ENCODE results near the gene VPS39. TPM values are rescaled to one million over a fixed set of nuclear protein-coding genes. Genes with fewer than 3 reads are reported as not detected.

The VPS39 gene
- polyA plus RNA-seq, 1 donor (not counting 4 experiments of a cell fraction or from before 2014, with no cell fraction given) = 29.7 TPM

DNA sequence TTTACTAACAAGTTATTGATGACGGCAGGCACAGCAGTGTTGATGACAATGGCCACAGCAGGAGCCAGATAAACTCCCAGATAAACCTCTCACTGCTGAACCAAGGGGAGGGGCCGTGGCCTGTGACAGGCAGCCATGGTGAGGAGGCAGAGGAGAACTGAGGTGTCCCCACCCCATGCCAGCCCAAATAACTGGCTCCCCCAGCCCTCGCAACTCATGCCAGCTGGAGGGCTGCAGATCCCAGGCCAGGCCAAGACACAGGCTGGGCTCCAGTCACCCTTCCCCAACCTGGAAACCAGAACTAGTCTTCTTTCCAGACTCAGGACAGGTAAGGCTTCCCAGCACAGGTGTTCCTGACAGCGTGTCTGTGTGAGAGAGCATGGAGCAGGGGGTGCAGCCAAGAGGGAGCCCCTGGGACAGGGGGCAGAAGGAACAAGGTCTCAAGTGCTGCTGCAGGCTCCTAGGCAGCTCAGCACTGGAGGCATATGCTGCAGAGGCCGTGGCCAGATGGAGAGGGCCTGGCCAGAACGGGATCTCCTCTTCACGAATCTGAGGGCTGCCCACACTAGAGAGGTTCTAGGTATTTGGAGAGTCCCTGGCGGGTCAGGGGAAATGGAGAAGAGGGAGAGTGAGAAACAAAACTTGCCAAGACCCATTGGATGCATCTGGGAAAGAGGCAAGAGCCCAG lies 67.6 kb downstream of the VPS39 start:
- FAIRE-seq (no peak), DNase-seq (ENCODE audit: low read depth, low spot score) (no peak)
- no peaks in the 10 kb centered on the region for H3K27me3 ChIP-seq (ENCODE audit: control insufficient read depth, extremely low read depth, insufficient read depth, low read length)
- H3K9ac ChIP-seq (ENCODE audit: control insufficient read depth, extremely low read depth, insufficient read depth, low read length) = no peak overlapping the region
- TF ChIP-seq EZH2 (IDR thresholded peaks at IDR 0.05; ENCODE audit: low read length) = no peak
- TF ChIP-seq, protein P1, sequence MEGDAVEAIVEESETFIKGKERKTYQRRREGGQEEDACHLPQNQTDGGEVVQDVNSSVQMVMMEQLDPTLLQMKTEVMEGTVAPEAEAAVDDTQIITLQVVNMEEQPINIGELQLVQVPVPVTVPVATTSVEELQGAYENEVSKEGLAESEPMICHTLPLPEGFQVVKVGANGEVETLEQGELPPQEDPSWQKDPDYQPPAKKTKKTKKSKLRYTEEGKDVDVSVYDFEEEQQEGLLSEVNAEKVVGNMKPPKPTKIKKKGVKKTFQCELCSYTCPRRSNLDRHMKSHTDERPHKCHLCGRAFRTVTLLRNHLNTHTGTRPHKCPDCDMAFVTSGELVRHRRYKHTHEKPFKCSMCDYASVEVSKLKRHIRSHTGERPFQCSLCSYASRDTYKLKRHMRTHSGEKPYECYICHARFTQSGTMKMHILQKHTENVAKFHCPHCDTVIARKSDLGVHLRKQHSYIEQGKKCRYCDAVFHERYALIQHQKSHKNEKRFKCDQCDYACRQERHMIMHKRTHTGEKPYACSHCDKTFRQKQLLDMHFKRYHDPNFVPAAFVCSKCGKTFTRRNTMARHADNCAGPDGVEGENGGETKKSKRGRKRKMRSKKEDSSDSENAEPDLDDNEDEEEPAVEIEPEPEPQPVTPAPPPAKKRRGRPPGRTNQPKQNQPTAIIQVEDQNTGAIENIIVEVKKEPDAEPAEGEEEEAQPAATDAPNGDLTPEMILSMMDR (optimal IDR thresholded peaks at IDR 0.05 in 1 of 3, IDR thresholded peaks at IDR 0.05 in 1 of 3, conservative IDR thresholded peaks at IDR 0.05 in 1 of 3; ENCODE audit: extremely low read depth in 1 of 3, insufficient read depth in 2 of 3, low read length in 3 of 3) = no peak
- H3K79me2 ChIP-seq (ENCODE audit: control insufficient read depth, insufficient read depth, low read length) = no peaks in the 10 kb centered on the region
- H4K20me1 ChIP-seq (ENCODE audit: control insufficient read depth, extremely low read depth, insufficient read depth, low read length) = no peaks in the 10 kb centered on the region
- no peak overlapping the region for H3K4me2 ChIP-seq (ENCODE audit: control insufficient read depth, extremely low read depth, insufficient read depth, low read depth, low read length)
- H3K36me3 ChIP-seq (ENCODE audit: control insufficient read depth in 2 of 2, extremely low read depth in 1 of 2, insufficient read depth in 2 of 2, low read length in 2 of 2) = no peaks in the 10 kb centered on the region
- H3K4me3 ChIP-seq (ENCODE audit: control insufficient read depth in 2 of 3, extremely low read depth in 1 of 3, insufficient read depth in 2 of 3, low read depth in 1 of 3, low read length in 3 of 3) = no peak overlapping the region
- H3K27ac ChIP-seq (ENCODE audit: control insufficient read depth, insufficient read depth, low read length) = no peak overlapping the region
- no peaks in the 10 kb centered on the region for H3K9me1 ChIP-seq (ENCODE audit: control insufficient read depth, extremely low read depth, insufficient read depth, low read length)
- H3K4me1 ChIP-seq (ENCODE audit: control insufficient read depth, extremely low read depth, insufficient read depth, low read length) = peaks cover 2% of the 10 kb centered on the region
- H2AFZ ChIP-seq (ENCODE audit: control insufficient read depth, low read length) = no peak overlapping the region
- no peaks in the 10 kb centered on the region for H3K9me3 ChIP-seq (ENCODE audit: control insufficient read depth, low read depth, low read length)
- dilution Hi-C loops (cut with MboI; ENCODE audit: extremely low pct_ligation_motif_present, low sequenced_read_pairs) = no loop called here

DNA sequence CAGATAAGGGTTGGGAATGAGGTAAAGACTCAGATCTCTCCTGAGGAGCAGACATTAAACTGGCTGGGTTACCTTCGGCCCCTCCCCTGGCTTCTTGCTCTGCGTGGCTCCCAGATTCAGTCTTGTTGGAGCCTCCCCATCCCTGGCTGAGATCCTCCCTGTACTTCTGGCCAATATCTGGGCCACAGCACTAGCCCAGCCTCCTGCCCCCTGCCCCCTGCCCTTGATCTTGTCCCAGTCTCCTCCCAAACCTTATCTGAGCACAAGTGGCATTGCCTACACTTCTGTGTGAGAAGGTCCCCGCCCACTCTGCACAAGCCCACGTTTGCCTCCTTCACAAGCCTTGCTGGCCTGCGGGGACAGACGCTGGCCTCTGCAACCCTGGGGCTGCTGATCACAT lies 68.5 kb downstream of the VPS39 start:
- Histone ChIP-seq H3K4me3 (ENCODE audit: control insufficient read depth in 2 of 3, extremely low read depth in 1 of 3, insufficient read depth in 2 of 3, low read depth in 1 of 3, low read length in 3 of 3) (no peak overlapping the region), H3K79me2 (ENCODE audit: control insufficient read depth, insufficient read depth, low read length) (no peaks in the 10 kb centered on the region), H4K20me1 (ENCODE audit: control insufficient read depth, extremely low read depth, insufficient read depth, low read length) (no peaks in the 10 kb centered on the region), H3K9ac (ENCODE audit: control insufficient read depth, extremely low read depth, insufficient read depth, low read length) (no peak overlapping the region), H2AFZ (ENCODE audit: control insufficient read depth, low read length) (no peak overlapping the region), H3K36me3 (ENCODE audit: control insufficient read depth in 2 of 2, extremely low read depth in 1 of 2, insufficient read depth in 2 of 2, low read length in 2 of 2) (no peaks in the 10 kb centered on the region), H3K4me1 (ENCODE audit: control insufficient read depth, extremely low read depth, insufficient read depth, low read length) (peaks cover 3% of the 10 kb centered on the region), H3K4me2 (ENCODE audit: control insufficient read depth, extremely low read depth, insufficient read depth, low read depth, low read length) (no peak overlapping the region), H3K27me3 (ENCODE audit: control insufficient read depth, extremely low read depth, insufficient read depth, low read length) (no peaks in the 10 kb centered on the region), H3K9me3 (ENCODE audit: control insufficient read depth, low read depth, low read length) (no peaks in the 10 kb centered on the region), H3K27ac (ENCODE audit: control insufficient read depth, insufficient read depth, low read length) (no peak overlapping the region), H3K9me1 (ENCODE audit: control insufficient read depth, extremely low read depth, insufficient read depth, low read length) (no peaks in the 10 kb centered on the region)
- dilution Hi-C loops (cut with MboI; ENCODE audit: extremely low pct_ligation_motif_present, low sequenced_read_pairs) = no loop called here
- DNase-seq (ENCODE audit: low read depth, low spot score) = no peak
- no peak for FAIRE-seq
- TF ChIP-seq, protein P1 (optimal IDR thresholded peaks at IDR 0.05 in 1 of 3, IDR thresholded peaks at IDR 0.05 in 1 of 3, conservative IDR thresholded peaks at IDR 0.05 in 1 of 3; ENCODE audit: extremely low read depth in 1 of 3, insufficient read depth in 2 of 3, low read length in 3 of 3) = no peak
- TF ChIP-seq EZH2 (IDR thresholded peaks at IDR 0.05; ENCODE audit: low read length) = no peak
